Large intestine (tissue), 3 donors: ENCODE measurements around the gene ZKSCAN8. TPM values are rescaled to one million over a fixed set of nuclear protein-coding genes. Genes with fewer than 3 reads are reported as not detected.

Source experiments
- DNase-seq, 2 donors: peaks; one replicate each; pipeline versions ENCODE4 v3.0.0 to v3.0.0-alpha.2; 2013
- H3K27ac ChIP-seq: one replicate; pipeline ENCODE4 v1.5.1; 2013; ENCODE audit warnings: low read length
- H3K27me3 ChIP-seq: 2 replicates; pipeline ENCODE4 v1.6.1; 2013; ENCODE audit warnings: low read length; ENCODE audit not compliant: control insufficient read depth, insufficient read depth
- H3K36me3 ChIP-seq: 2 replicates; pipeline ENCODE4 v1.6.1; 2013; ENCODE audit warnings: low read length; ENCODE audit not compliant: control insufficient read depth, insufficient read depth
- H3K4me1 ChIP-seq: one replicate; pipeline ENCODE4 v1.6.1; 2013; ENCODE audit warnings: low read length; ENCODE audit not compliant: control insufficient read depth, insufficient read depth
- H3K4me3 ChIP-seq: one replicate; pipeline ENCODE4 v1.5.1; 2013; ENCODE audit warnings: low read length
- H3K9me3 ChIP-seq: one replicate; pipeline ENCODE4 v1.6.1; 2013; ENCODE audit warnings: mild to moderate bottlenecking, low read depth, low read length, moderate library complexity; ENCODE audit not compliant: control insufficient read depth
- WGBS: methylation state at CpG from one replicate; pipeline ENCODE4 v1.1.5; 2013; ENCODE audit warnings: low lambda C conversion rate; ENCODE audit not compliant: insufficient coverage; 5-methylcytosine and 5-hydroxymethylcytosine counted together
- polyA plus RNA-seq: library from polyadenylated mRNA; unstranded; fragments of 120-200 nt; gene quantifications from one replicate; pipeline ENCODE4 v1.2.1, GENCODE V29; 2013

ZKSCAN8 gene
- polyA plus RNA-seq, 1 donor = 21.9 TPM

DNA sequence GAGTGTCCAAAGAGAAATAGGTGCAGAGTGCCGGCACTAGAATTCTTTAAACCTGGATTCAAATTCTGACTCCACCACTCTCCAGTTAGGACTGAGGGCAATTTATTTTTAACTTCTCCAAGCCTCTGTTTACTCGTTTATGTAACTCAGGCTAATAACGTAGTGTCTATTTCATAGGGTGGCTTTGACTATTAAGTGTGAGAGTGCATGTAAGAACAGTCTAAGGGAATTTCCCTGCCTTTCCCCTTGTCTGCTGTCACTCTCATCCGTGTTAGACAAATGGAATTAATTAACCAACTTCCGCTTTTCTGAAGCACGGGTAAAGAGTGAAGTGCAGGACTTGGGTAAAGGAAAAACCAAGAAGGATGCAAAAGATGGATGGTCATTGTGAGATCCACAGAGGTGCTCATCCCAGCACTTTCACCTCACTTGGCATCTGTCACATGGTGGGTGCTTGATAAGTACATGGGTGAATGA is 4.1 kb upstream of the ZKSCAN8 start:
- peak overlapping the region; percentile 87 for H3K27ac ChIP-seq
- 0% methylated on average over 2 of the region's 6 CpGs for WGBS

DNA sequence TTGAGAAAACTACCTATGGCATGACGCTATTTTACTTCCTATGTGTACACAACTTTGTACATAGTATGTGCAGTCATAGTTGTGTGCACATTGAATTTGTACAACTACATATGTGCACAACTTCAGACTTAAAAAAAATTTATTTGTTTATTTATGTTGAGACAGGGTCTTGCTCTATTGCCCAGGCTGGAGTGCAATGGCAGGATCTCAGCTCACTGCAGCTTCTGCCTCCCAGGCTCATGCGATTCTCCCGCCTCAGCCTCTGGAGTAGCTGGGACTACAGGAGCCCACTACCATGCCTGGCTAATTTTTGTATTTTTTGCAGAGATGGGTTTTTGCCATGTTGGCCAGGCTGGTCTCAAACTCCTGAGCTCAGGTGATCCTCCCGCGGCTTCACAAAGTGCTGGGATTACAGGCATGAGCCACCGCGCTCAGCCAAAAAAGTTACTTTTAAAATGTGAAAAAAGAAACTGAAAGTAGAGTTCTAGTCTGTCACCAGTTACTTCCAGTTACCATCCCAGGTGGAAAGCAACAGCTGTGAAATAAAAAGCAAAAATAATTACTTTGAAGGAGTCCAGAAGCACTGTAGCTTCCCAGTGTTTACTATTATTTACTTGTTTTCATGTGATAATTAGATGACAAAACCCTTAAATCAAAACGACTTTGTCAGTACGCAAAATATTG is 1.7 kb upstream of the ZKSCAN8 start:
- Histone ChIP-seq H3K4me1 (peaks cover 4% of the 10 kb centered on the region), H3K27ac (no peak overlapping the region), H3K4me3 (no peak overlapping the region), H3K27me3 (no peaks in the 10 kb centered on the region), H3K9me3 (no peaks in the 10 kb centered on the region), H3K36me3 (peaks cover 3% of the 10 kb centered on the region)
- no peak for DNase-seq
- WGBS = 25% methylated on average over 2 of the region's 9 CpGs

More for the DNA sequence above, 4.1 kb upstream of the ZKSCAN8 start:
- Histone ChIP-seq H3K27me3 (no peaks in the 10 kb centered on the region), H3K4me1 (peaks cover 4% of the 10 kb centered on the region), H3K36me3 (peaks cover 4% of the 10 kb centered on the region), H3K4me3 (peak overlapping the region; percentile 91), H3K9me3 (no peaks in the 10 kb centered on the region)
- peak in 1 of 2 donors; percentile 5 for DNase-seq

- DNase-seq = no peak
- peaks cover 8% of the 10 kb centered on the region for H3K36me3 ChIP-seq
- no peaks in the 10 kb centered on the region for H3K27me3 ChIP-seq
- H3K4me1 ChIP-seq = peaks cover 4% of the 10 kb centered on the region
- WGBS = no CpG with 5 or more reads among the region's 5 CpGs
- no peaks in the 10 kb centered on the region for H3K9me3 ChIP-seq
- no peak overlapping the region for H3K4me3 ChIP-seq
- H3K27ac ChIP-seq = no peak overlapping the region
These were observed 1.1 kb upstream of the ZKSCAN8 start for GRCh38 chr6:28140616-28141015.

DNA sequence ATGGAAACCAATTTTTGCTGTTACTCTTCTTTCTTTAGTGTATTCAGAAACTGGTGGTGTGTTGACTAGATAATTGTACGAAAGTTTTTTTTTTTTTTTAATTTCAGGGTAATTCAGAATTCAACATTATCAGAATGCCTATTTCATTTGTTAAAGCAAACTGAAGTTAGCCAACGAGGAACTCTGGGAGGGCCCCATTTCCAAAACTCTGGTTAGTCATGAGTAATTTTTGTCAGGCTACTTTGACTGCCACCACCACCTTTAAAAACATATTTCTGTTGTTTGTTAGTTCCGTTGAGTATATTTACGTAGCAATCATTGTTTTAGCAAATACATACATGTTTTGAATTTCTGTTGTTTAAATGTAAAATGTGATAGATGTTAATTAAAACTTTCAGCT is 763 bp downstream of the ZKSCAN8 start:
- Histone ChIP-seq H3K36me3 (peaks cover 11% of the 10 kb centered on the region), H3K27ac (no peak overlapping the region), H3K4me1 (peaks cover 4% of the 10 kb centered on the region), H3K27me3 (no peaks in the 10 kb centered on the region), H3K4me3 (peak overlapping the region; percentile 83), H3K9me3 (no peaks in the 10 kb centered on the region)
- no peak for DNase-seq
- WGBS = 29% methylated on average over 2 of the region's 4 CpGs

DNA sequence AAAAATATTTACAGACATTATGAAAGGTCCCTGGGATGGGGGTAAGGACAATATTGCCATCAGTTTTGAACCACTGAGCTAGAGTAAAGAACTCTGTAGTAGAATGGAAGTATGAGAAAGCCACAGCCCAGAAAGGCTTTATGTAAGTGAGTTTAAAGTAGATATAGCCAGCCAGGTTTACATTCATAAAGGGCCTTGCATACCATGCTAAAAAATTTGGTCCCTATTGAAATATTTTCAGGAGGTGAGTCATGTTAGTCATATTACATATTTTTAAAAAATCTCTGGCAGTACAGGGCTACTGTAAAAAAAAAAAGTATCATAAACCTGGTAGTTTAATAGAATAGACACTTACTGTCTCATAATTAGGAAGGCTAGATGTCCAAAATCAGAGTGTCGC is 3.5 kb downstream of the ZKSCAN8 start:
- H3K9me3 ChIP-seq = no peaks in the 10 kb centered on the region
- no peak overlapping the region for H3K4me3 ChIP-seq
- no peaks in the 10 kb centered on the region for H3K4me1 ChIP-seq
- H3K27ac ChIP-seq = no peak overlapping the region
- H3K27me3 ChIP-seq = no peaks in the 10 kb centered on the region
- peaks cover 34% of the 10 kb centered on the region for H3K36me3 ChIP-seq
- no CpG with 5 or more reads among the region's 1 CpG for WGBS
- no peak for DNase-seq

DNA sequence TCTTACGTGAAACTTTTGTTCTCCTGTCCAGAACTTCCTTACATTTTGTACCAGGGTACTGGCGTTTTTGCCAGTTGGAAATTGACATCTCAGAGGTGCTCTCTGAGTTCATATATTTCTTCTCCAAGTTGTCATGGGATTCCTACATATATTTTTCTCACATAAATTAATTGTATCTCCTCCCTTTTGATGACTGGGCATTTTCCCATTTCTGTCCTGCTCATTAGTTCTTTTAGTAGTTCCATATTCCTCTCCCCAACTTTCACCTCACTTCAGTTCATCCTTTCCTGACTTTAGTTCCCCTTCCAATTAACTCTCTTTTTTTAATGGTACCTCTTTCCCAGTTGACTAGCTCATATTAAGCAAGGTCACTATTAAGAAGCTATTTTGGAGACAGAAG is 10.8 kb downstream of the ZKSCAN8 start:
- Histone ChIP-seq H3K4me3 (no peak overlapping the region), H3K4me1 (no peaks in the 10 kb centered on the region), H3K27me3 (no peaks in the 10 kb centered on the region), H3K36me3 (peaks cover 77% of the 10 kb centered on the region), H3K9me3 (no peaks in the 10 kb centered on the region), H3K27ac (no peak overlapping the region)
- WGBS = 100% methylated on average over 1 of the region's 2 CpGs
- no peak for DNase-seq

DNA sequence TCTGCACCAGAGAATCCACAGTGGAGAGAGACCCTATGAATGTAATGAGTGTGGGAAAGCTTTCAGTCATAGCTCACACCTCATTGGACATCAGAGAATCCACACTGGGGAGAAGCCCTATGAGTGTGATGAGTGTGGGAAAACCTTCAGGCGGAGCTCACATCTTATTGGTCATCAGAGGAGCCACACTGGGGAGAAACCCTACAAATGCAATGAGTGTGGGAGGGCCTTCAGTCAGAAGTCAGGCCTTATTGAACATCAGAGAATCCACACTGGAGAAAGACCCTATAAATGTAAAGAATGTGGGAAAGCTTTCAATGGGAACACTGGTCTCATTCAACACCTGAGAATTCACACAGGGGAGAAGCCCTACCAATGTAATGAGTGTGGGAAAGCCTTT is 11.9 kb downstream of the ZKSCAN8 start:
- WGBS = no CpG with 5 or more reads among the region's 1 CpG
- Histone ChIP-seq H3K4me1 (no peaks in the 10 kb centered on the region), H3K4me3 (no peak overlapping the region), H3K27ac (no peak overlapping the region), H3K36me3 (peaks cover 68% of the 10 kb centered on the region), H3K27me3 (no peaks in the 10 kb centered on the region), H3K9me3 (no peaks in the 10 kb centered on the region)
- DNase-seq = no peak

DNA sequence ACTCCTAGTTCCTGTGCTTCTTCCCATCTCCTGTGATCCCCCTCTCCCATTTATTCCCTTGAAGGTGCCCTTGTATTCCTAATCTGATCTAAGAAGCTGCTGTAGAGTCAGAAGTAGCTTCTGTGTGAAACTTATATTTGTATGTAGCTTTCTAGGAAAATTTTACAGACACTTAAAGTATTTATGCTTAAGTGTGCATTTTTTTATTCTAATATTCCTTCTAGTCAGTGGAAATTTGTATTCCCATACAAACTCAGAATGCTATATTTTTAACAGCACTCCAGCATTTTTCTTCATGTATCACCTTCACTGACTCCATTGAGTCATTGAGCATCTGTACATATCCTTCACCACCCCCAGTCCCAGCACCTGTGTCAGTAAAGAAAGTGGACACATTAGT is 12.7 kb downstream of the ZKSCAN8 start:
- DNase-seq = no peak
- H3K27me3 ChIP-seq = no peaks in the 10 kb centered on the region
- H3K4me3 ChIP-seq = no peak overlapping the region
- no peaks in the 10 kb centered on the region for H3K9me3 ChIP-seq
- H3K36me3 ChIP-seq = peaks cover 60% of the 10 kb centered on the region
- no peak overlapping the region for H3K27ac ChIP-seq
- H3K4me1 ChIP-seq = no peaks in the 10 kb centered on the region

GRCh38 chr6:28158318-28158717 is 16.6 kb downstream of the ZKSCAN8 start:
- no peak overlapping the region for H3K4me3 ChIP-seq
- WGBS = 100% methylated on average over 2 of the region's 3 CpGs
- H3K9me3 ChIP-seq = no peaks in the 10 kb centered on the region
- H3K27me3 ChIP-seq = no peaks in the 10 kb centered on the region
- H3K4me1 ChIP-seq = no peaks in the 10 kb centered on the region
- H3K36me3 ChIP-seq = peaks cover 29% of the 10 kb centered on the region
- no peak for DNase-seq
- no peak overlapping the region for H3K27ac ChIP-seq

DNA sequence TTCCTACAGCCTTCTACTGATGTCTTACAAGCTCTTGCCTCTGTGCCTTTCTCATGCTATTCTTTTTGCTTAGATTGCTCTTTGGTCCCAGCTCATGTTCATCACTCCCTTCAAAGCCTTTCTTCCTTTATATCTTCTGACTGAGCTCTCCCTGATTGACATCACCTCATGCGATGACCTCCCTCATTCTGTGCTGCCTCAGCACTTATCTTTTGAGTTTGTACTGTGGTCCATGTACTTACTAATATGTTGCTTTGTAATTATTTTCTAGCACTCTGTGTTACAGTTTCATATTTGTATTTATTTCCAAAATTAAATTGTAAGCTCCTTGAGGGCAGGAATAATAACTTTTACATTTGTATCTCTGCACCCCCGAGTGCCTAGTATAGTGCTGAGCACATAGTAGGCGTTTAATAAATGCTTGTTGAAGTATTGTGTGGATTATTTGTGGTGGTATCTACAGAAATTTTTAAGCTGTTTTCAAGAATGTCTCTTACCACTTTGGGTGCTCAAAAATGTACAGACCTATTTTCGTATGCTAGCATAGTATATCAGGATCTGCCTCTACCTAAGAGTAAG is 17.4 kb downstream of the ZKSCAN8 start:
- no peak overlapping the region for H3K4me3 ChIP-seq
- no peaks in the 10 kb centered on the region for H3K27me3 ChIP-seq
- DNase-seq = no peak
- H3K27ac ChIP-seq = no peak overlapping the region
- 100% methylated on average over 1 of the region's 4 CpGs for WGBS
- peaks cover 21% of the 10 kb centered on the region for H3K36me3 ChIP-seq
- H3K4me1 ChIP-seq = no peaks in the 10 kb centered on the region
- no peaks in the 10 kb centered on the region for H3K9me3 ChIP-seq

DNA sequence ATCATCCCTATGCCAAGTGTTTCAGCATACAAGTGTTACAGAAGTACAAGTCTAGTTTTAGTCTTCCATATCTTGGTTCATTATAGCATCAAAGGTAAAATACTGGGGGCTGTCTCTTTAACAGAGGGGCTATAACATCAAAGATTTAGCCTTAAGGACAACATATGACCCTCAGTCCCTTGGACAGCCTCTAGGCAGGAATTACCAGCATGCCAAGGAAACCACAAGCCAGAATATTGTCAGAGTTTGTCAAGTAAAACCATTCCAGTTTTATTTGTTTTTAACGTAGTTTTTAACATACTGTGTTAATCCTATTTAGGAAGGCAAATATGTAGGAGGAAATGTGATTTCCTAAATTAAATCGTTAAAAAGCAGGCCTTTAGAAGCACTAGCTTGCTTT is 18.6 kb downstream of the ZKSCAN8 start:
- Histone ChIP-seq H3K27ac (no peak overlapping the region), H3K4me3 (no peak overlapping the region), H3K27me3 (no peaks in the 10 kb centered on the region), H3K4me1 (no peaks in the 10 kb centered on the region), H3K36me3 (peaks cover 12% of the 10 kb centered on the region), H3K9me3 (no peaks in the 10 kb centered on the region)
- 93% methylated on average over 2 of the region's 2 CpGs for WGBS
- DNase-seq = no peak
